ENCODE results near the gene CPSF3. TPM values are rescaled to one million over a fixed set of nuclear protein-coding genes. Genes with fewer than 3 reads are reported as not detected.

Gene CPSF3
- total and polyA plus RNA-seq, 2 experiments from 2014 or later = 39.6 to 40.3 TPM

DNA sequence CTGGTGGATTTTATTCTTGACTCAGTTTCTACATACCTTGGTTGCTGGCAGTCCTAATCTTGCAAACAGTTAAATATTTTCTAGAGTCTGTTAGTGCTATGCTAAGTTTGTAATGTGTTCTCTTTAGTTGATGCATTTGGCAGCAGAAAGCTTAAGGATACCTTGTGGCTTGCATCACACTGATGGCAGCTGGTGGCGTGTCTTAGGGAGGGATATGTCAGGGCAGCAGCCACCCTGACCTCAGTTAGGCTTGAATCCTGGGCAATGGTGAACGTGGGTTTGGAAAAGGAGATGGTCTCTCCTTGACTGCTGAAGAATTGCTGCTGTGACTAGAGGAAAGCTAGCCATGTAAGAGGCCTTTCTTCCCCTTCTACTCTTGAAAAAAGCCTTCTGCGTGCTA is 55.1 kb downstream of the CPSF3 start:
- 75 to 92% methylated on average over 3 of the region's 3 CpGs for whole genome bisulfite sequencing, 2 experiments (ENCODE audit: low coverage in 1 of 2, low lambda C conversion rate in 2 of 2, missing lambda C conversion rate in 2 of 2)
- H3F3A ChIP-seq (ENCODE audit: insufficient read depth) = peaks cover 12% of the 10 kb centered on the region
- H3K4me1 ChIP-seq (ENCODE audit: insufficient read depth) = peaks cover 16% of the 10 kb centered on the region
- H3K9ac ChIP-seq = no peak overlapping the region
- TF ChIP-seq EZH2 (IDR thresholded peaks at IDR 0.05; ENCODE audit: insufficient read depth, poor library complexity, severe bottlenecking) (no peak), EZH2phosphoT487 (IDR thresholded peaks at IDR 0.05; ENCODE audit: insufficient read depth, low read depth) (no peak)
- H3K36me3 ChIP-seq (ENCODE audit: low read depth) = peaks cover 40% of the 10 kb centered on the region; the same call in 1 of the 2 replicates
- no peak overlapping the region for H3K4me2 ChIP-seq (ENCODE audit: unreplicated experiment)
- H3K79me2 ChIP-seq (ENCODE audit: insufficient read depth) = peaks cover 84% of the 10 kb centered on the region
- H3K4me3 ChIP-seq = no peak overlapping the region
- no peak for DNase-seq
- H3K27me3 ChIP-seq (replicated peaks; ENCODE audit: insufficient read depth) = no peaks in the 10 kb centered on the region
- no peaks in the 10 kb centered on the region for H3K9me2 ChIP-seq (ENCODE audit: insufficient read depth)
- no peak overlapping the region for H2AFZ ChIP-seq
- no peaks in the 10 kb centered on the region for H3K9me3 ChIP-seq (ENCODE audit: low read depth)
- in situ Hi-C loops (cut with MboI) = no loop called here
- no peak overlapping the region for H3K27ac ChIP-seq
- no peaks in the 10 kb centered on the region; the same call in none of the 2 replicates for H4K20me1 ChIP-seq (ENCODE audit: insufficient read depth)

DNA sequence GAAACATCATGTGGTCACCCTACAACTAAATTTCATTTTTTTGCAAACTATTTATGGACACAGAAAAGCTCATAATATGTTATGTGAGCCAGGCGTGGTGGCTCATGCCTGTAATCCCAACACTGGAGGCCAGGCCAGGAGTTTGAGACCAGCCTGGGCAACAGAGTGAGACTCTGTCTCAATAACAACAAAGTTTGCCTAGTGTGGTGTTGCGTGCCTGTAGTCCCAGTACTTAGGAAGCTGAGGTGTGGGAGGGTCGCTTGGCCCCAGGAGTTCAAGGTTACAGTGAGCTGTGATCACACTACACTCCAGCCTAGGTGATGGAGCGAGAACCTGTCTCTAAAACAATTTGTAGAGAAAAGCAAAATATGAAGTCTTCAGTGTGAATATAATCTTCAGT is 56.7 kb downstream of the CPSF3 start:
- Histone ChIP-seq H3K4me2 (ENCODE audit: unreplicated experiment) (no peak overlapping the region), H3K9me2 (ENCODE audit: insufficient read depth) (no peaks in the 10 kb centered on the region), H3K27ac (no peak overlapping the region), H3K9me3 (ENCODE audit: low read depth) (no peaks in the 10 kb centered on the region), H3K36me3 (ENCODE audit: low read depth) (peaks cover 56% of the 10 kb centered on the region), H3K4me1 (ENCODE audit: insufficient read depth) (peaks cover 16% of the 10 kb centered on the region), H3F3A (ENCODE audit: insufficient read depth) (peaks cover 27% of the 10 kb centered on the region), H2AFZ (no peak overlapping the region), H4K20me1 (ENCODE audit: insufficient read depth) (no peaks in the 10 kb centered on the region; the same call in none of the 2 replicates), H3K27me3 (replicated peaks; ENCODE audit: insufficient read depth) (no peaks in the 10 kb centered on the region), H3K4me3 (no peak overlapping the region), H3K9ac (no peak overlapping the region), H3K79me2 (ENCODE audit: insufficient read depth) (peaks cover 95% of the 10 kb centered on the region)
- 96 to 100% methylated on average over 4 of the region's 4 CpGs for WGBS, 2 experiments (ENCODE audit: low coverage in 1 of 2, low lambda C conversion rate in 2 of 2, missing lambda C conversion rate in 2 of 2)
- in situ Hi-C loops (cut with MboI) = no loop called here
- DNase-seq = no peak
- TF ChIP-seq EZH2phosphoT487 (IDR thresholded peaks at IDR 0.05; ENCODE audit: insufficient read depth, low read depth) (no peak), EZH2 (IDR thresholded peaks at IDR 0.05; ENCODE audit: insufficient read depth, poor library complexity, severe bottlenecking) (no peak)

DNA sequence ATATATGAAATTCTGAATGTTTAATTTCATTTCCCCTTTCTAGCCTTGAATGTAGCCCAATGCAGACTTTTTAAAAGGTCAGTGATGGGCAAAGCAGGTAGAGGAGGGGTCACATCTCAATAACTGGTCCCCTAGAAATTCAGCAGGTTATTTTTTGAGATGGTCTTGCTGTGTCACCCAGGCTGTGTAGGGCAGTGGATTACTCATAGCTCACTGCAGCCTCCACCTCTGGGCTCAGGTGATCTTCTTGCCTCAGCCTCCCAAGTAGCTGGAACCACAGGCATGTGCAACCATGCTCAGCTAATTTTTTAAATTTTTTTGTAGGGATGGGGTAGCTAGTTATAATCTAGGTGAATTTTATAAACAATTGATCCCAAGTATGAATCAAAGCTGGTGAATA is 59.7 kb downstream of the CPSF3 start:
- H3K4me2 ChIP-seq (ENCODE audit: unreplicated experiment) = no peak overlapping the region
- TF ChIP-seq EZH2phosphoT487 (IDR thresholded peaks at IDR 0.05; ENCODE audit: insufficient read depth, low read depth) = no peak
- no peak for TF ChIP-seq EZH2 (IDR thresholded peaks at IDR 0.05; ENCODE audit: insufficient read depth, poor library complexity, severe bottlenecking)
- H4K20me1 ChIP-seq (ENCODE audit: insufficient read depth) = no peaks in the 10 kb centered on the region; the same call in none of the 2 replicates
- peaks cover 21% of the 10 kb centered on the region for H3F3A ChIP-seq (ENCODE audit: insufficient read depth)
- no peak overlapping the region for H3K4me3 ChIP-seq
- no peak overlapping the region for H3K9ac ChIP-seq
- no peaks in the 10 kb centered on the region; the same call in 1 of the 2 replicates for H3K4me1 ChIP-seq (ENCODE audit: insufficient read depth)
- no peaks in the 10 kb centered on the region for H3K9me2 ChIP-seq (ENCODE audit: insufficient read depth)
- H2AFZ ChIP-seq = no peak overlapping the region
- no peak for DNase-seq
- no peaks in the 10 kb centered on the region for H3K9me3 ChIP-seq (ENCODE audit: low read depth)
- peaks cover 80% of the 10 kb centered on the region for H3K79me2 ChIP-seq (ENCODE audit: insufficient read depth)
- no peak overlapping the region for H3K27ac ChIP-seq
- peaks cover 84% of the 10 kb centered on the region for H3K36me3 ChIP-seq (ENCODE audit: low read depth)
- no peaks in the 10 kb centered on the region for H3K27me3 ChIP-seq (replicated peaks; ENCODE audit: insufficient read depth)
- in situ Hi-C loops (cut with MboI) = no loop called here

DNA sequence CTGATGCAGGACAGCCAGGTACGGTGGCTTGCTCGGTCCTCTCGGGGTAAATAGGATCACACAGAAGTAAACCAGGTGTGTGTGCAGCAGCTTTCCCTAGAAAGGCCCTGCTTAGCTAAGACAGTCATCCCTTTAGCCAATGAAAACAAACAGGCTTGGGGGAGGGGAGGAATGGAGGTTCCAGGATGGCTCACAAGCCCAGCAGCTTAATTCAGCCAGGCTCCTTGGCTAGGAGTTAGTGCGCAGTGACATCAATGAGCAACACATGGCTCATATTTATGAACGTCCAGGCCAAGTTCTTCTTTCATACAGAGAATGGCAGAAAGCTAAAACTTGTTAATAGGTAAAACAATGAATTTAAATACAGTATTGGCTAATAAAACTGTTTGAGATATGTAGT is 61.1 kb downstream of the CPSF3 start:
- Histone ChIP-seq H3K36me3 (ENCODE audit: low read depth) (peaks cover 84% of the 10 kb centered on the region), H3F3A (ENCODE audit: insufficient read depth) (peaks cover 33% of the 10 kb centered on the region), H3K4me2 (ENCODE audit: unreplicated experiment) (no peak overlapping the region), H3K9me2 (ENCODE audit: insufficient read depth) (no peaks in the 10 kb centered on the region), H3K27me3 (replicated peaks; ENCODE audit: insufficient read depth) (no peaks in the 10 kb centered on the region), H4K20me1 (ENCODE audit: insufficient read depth) (no peaks in the 10 kb centered on the region; the same call in none of the 2 replicates), H3K79me2 (ENCODE audit: insufficient read depth) (peaks cover 66% of the 10 kb centered on the region), H3K9ac (no peak overlapping the region), H2AFZ (no peak overlapping the region), H3K4me3 (no peak overlapping the region), H3K9me3 (ENCODE audit: low read depth) (no peaks in the 10 kb centered on the region), H3K27ac (0 out of 2 replicates have a peak overlapping the region, but pooled peaks have one; percentile 14), H3K4me1 (ENCODE audit: insufficient read depth) (peaks cover 14% of the 10 kb centered on the region)
- peak; percentile 69 for DNase-seq
- WGBS, 2 experiments (ENCODE audit: low coverage in 1 of 2, low lambda C conversion rate in 2 of 2, missing lambda C conversion rate in 2 of 2) = 71 to 74% methylated on average over 5 of the region's 5 CpGs
- TF ChIP-seq EZH2 (IDR thresholded peaks at IDR 0.05; ENCODE audit: insufficient read depth, poor library complexity, severe bottlenecking) (no peak), EZH2phosphoT487 (IDR thresholded peaks at IDR 0.05; ENCODE audit: insufficient read depth, low read depth) (no peak)
- in situ Hi-C loops (cut with MboI) = no loop called here

Measured in GM23248 (cell line).